Pancreas (tissue), 10 donors: Measurements from ENCODE around the gene ARSB. TPM values are rescaled to one million over a fixed set of nuclear protein-coding genes. Genes with fewer than 3 reads are reported as not detected.

ENCODE experiments used
- ATAC-seq, 4 donors: fragments of 200-7000 bp; cut with Tn5 transposase; one replicate each; pipeline versions ENCODE4 v1.8.0 to v1.9.1; 2020; ENCODE audit warnings: mild to moderate bottlenecking in 4 of 4, moderate library complexity in 4 of 4
- DNase-seq, 6 donors: peaks; one replicate each; pipeline ENCODE4 v3.0.0-alpha.2; 2020
- FAIRE-seq: peaks from 2 replicates; lab custom pipeline; 2012; peaks lifted over from hg19 to GRCh38; lab: Jason Lieb, UNC
- H3K27ac ChIP-seq, 4 donors: fragments of 200-600 bp; sonication (generic); 1 replicate in 3 of 4; 2 replicates in 1 of 4; pipeline versions ENCODE4 v1.5.0 to v1.8.0; 2020
- H3K27me3 ChIP-seq, 4 donors: fragments of 200-600 bp; one replicate each; pipeline ENCODE4 v1.8.0; 2021
- H3K36me3 ChIP-seq, 3 donors: fragments of 200-600 bp; sonication (generic) in 1 of 3; one replicate each; pipeline versions ENCODE4 v1.5.0 to v1.8.0; 2020 to 2021
- H3K4me1 ChIP-seq, 3 donors: fragments of 200-600 bp; one replicate each; pipeline ENCODE4 v1.8.0; 2021
- H3K4me3 ChIP-seq, 4 donors: fragments of 200-600 bp; sonication (generic) in 2 of 4; one replicate each; pipeline versions ENCODE4 v1.5.0 to v1.8.0; 2020 to 2021
- H3K9me3 ChIP-seq, 4 donors: fragments of 200-600 bp; one replicate each; pipeline ENCODE4 v1.8.0; 2021
- WGBS, 2 donors: extraction: QIAGEN DNeasy Blood & Tissue Kit; methylation state at CpG; one replicate each; pipeline ENCODE4 v1.1.7; 2013; 5-methylcytosine and 5-hydroxymethylcytosine counted together
- intact Hi-C, 3 donors: fragments of 100-400 bp; cut with DNase I; formaldehyde crosslinking; loops; one replicate each; pipeline versions ENCODE4 v1.11.1 to v1.14.2; 2022
- polyA plus RNA-seq, 2 donors: library from polyadenylated mRNA; stranded (reverse); fragments of 200-250 nt; gene quantifications; one replicate each; pipeline ENCODE4 v1.2.3, GENCODE V29; 2013
- total RNA-seq, 6 donors: library from RNA; stranded (reverse); fragmentation: NEBNext Ultra II Directional in 4 of 6; extraction: Animal tissue kit (Norgen Biotek cat#: 25700) in 4 of 6; gene quantifications; one replicate each; pipeline versions ENCODE4 v1.2.1 to v1.2.4, GENCODE V29; 2021 to 2023
- TF ChIP-seq, protein P1 (sequence below), 4 donors: fragments of 200-600 bp; sonication (generic) in 3 of 4; IDR thresholded peaks; one replicate each; pipeline versions ENCODE4 v1.5.0 to v1.8.0; 2021; ENCODE audit warnings: antibody characterized with exemption in 4 of 4
- donor health status: healthy with polysubstance abuse.
- donor health status: DM: no; HTN: no; CAD: no; lungs with moderate emphysema.
- donor health status: DM: no; HTN: no; CAD: no.
- donor health status: control.
- donor health status: control.
- donor health status: Bipolar disorder and iron deficiency.
- donor health status: DM: yes; HTN: yes; CAD: no.
- donor health status: DM: no; HTN: no; CAD: no.
- donor health status: DM: no; HTN: no; CAD: no.
- donor health status: DM: yes; HTN: yes; CAD: no.

Gene ARSB
- total and polyA plus RNA-seq, 8 donors, result 1.6 to 11.5 (median 5.8) TPM

DNA sequence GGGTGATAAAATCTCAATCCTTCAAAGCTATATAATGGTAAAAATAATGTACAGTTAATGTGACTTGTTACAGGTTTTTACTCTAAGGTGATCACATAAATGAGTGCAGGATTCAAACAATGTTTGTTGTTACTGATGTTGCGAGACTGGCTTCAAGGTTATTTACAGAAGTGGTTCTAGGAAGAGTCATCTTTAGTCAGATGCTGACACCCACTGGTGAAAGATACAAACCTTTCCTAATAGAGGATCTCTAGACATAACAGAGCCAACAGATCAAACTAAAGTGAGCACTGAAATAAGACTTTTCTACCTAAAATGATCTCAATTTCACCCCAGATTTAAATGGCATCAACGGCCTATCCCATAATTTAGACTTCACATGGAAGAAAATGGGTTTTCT lies 20.2 kb downstream of the ARSB start:
- no peak overlapping the region for H3K27ac ChIP-seq
- no peaks in the 10 kb centered on the region for H3K36me3 ChIP-seq
- H3K4me3 ChIP-seq, result no peak overlapping the region
- peaks cover 0 to 4% (median 0%) of the 10 kb centered on the region in 3 donors for H3K4me1 ChIP-seq
- intact Hi-C loops, result no loop called here
- DNase-seq (no peak), ATAC-seq (peak; percentile 64 to 94 (median 89)), FAIRE-seq (peak; percentile 45)
- TF ChIP-seq, protein P1, sequence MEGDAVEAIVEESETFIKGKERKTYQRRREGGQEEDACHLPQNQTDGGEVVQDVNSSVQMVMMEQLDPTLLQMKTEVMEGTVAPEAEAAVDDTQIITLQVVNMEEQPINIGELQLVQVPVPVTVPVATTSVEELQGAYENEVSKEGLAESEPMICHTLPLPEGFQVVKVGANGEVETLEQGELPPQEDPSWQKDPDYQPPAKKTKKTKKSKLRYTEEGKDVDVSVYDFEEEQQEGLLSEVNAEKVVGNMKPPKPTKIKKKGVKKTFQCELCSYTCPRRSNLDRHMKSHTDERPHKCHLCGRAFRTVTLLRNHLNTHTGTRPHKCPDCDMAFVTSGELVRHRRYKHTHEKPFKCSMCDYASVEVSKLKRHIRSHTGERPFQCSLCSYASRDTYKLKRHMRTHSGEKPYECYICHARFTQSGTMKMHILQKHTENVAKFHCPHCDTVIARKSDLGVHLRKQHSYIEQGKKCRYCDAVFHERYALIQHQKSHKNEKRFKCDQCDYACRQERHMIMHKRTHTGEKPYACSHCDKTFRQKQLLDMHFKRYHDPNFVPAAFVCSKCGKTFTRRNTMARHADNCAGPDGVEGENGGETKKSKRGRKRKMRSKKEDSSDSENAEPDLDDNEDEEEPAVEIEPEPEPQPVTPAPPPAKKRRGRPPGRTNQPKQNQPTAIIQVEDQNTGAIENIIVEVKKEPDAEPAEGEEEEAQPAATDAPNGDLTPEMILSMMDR (IDR thresholded peaks at IDR 0.05), result peak in 1 of 4 donors; percentile 25
- no peaks in the 10 kb centered on the region for H3K9me3 ChIP-seq
- 43 to 54% methylated on average over 2 of the region's 2 CpGs for WGBS, 2 donors
- H3K27me3 ChIP-seq, result no peaks in the 10 kb centered on the region

- H3K4me1 ChIP-seq, result peaks cover 0 to 4% (median 0%) of the 10 kb centered on the region in 3 donors
- no peak overlapping the region for H3K4me3 ChIP-seq
- no peaks in the 10 kb centered on the region for H3K36me3 ChIP-seq
- no peak overlapping the region for H3K27ac ChIP-seq
- H3K27me3 ChIP-seq, result no peaks in the 10 kb centered on the region
- TF ChIP-seq, protein P1 (IDR thresholded peaks at IDR 0.05), result no peak
- no peaks in the 10 kb centered on the region for H3K9me3 ChIP-seq
- WGBS, 2 donors, result 80 to 96% methylated on average over 1 of the region's 1 CpG
- intact Hi-C loops, result no loop called here
- DNase-seq (no peak), ATAC-seq (no peak), FAIRE-seq (no peak)
These were observed 23.4 kb downstream of the ARSB start for GRCh38 chr5:78961743-78962142.

- Histone ChIP-seq H3K4me3 (no peak overlapping the region), H3K27ac (no peak overlapping the region), H3K4me1 (peaks cover 0 to 4% (median 0%) of the 10 kb centered on the region in 3 donors), H3K36me3 (no peaks in the 10 kb centered on the region), H3K27me3 (no peaks in the 10 kb centered on the region), H3K9me3 (no peaks in the 10 kb centered on the region)
- DNase-seq, result no peak
- intact Hi-C loops, result loop anchor here in 1 of 3 donors (10.0 kb wide), 1 partner anchor 55 kb away; no protein-coding TSS in a partner anchor
- no peak for ATAC-seq
- 74 to 85% methylated on average over 1 of the region's 1 CpG for WGBS, 2 donors
- TF ChIP-seq, protein P1 (IDR thresholded peaks at IDR 0.05), result no peak
- FAIRE-seq, result no peak
These were observed 25.3 kb downstream of the ARSB start for GRCh38 chr5:78959767-78960166.

DNA sequence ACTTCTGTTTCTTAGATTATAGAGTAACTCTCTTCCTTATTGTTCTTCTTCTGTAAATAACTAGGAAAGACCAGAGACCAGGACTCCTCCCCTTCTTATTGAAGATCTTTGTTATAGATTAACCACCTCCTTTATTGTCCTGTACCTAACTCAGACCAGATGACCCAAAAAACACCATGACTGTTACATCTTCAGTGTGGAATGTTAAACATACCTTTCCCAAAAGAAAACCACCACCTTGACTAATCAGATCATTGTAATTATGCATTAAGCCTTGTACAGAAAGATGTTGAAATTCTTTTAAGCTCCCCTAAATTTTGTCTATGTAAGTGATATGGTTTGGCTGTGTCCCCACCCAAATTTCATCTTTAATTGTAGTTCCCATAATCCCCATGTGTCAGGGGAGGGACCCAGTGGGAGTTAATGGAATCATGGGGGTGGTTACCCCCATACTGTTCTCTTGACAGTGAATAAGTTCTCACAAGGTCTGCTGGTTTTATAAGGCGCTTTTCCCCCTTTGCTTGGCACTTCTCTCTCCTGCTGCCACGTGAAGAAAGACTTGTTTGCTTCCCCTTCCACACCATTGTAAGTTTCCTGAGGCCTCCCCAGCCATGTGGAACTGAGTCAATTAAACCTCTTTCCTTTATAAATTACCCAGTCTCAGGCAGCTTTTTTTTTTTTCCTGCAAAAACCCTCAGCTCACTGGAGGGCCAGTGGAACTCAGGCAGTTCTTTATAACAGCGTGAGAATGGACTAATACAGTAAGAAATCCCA lies 26.3 kb downstream of the ARSB start:
- Histone ChIP-seq H3K36me3 (no peaks in the 10 kb centered on the region), H3K27ac (no peak overlapping the region), H3K4me3 (no peak overlapping the region), H3K9me3 (no peaks in the 10 kb centered on the region), H3K27me3 (no peaks in the 10 kb centered on the region), H3K4me1 (no peaks in the 10 kb centered on the region)
- intact Hi-C loops, result loop anchor here in 1 of 3 donors (10.0 kb wide), 1 partner anchor 54 kb away; no protein-coding TSS in a partner anchor
- WGBS, 2 donors, result 64 to 66% methylated on average over 3 of the region's 3 CpGs
- TF ChIP-seq, protein P1 (IDR thresholded peaks at IDR 0.05), result no peak
- ATAC-seq, result no peak
- DNase-seq, result no peak
- FAIRE-seq, result no peak

DNA sequence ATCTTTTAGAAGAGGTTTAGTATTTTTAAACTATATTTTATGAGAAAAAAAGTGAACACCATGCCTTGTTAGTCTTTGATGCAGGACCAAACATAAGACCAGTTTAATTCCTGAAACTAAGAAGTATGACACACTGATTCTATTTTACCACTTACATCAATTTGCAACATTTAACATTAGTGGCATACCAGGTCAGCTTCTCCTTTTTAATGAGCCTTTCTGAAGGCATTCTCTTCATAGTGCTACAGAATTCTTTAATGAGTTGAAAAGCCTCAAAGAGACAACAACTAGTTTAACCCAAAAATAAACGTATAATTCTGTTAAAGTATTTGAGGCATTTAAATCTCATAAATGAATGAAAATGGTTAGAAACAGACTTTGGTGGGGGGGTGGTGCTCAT lies 28.2 kb downstream of the ARSB start:
- Histone ChIP-seq H3K27ac (no peak overlapping the region), H3K4me1 (no peaks in the 10 kb centered on the region), H3K4me3 (no peak overlapping the region), H3K9me3 (no peaks in the 10 kb centered on the region), H3K27me3 (no peaks in the 10 kb centered on the region), H3K36me3 (no peaks in the 10 kb centered on the region)
- 83 to 89% methylated on average over 1 of the region's 1 CpG for WGBS, 2 donors
- FAIRE-seq (no peak), DNase-seq (no peak), ATAC-seq (no peak)
- intact Hi-C loops, result loop anchor here in 1 of 3 donors (10.0 kb wide), 1 partner anchor 52 kb away; no protein-coding TSS in a partner anchor
- TF ChIP-seq, protein P1 (IDR thresholded peaks at IDR 0.05), result no peak
